ENCODE results near the gene LYPD6B. TPM values are rescaled to one million over a fixed set of nuclear protein-coding genes. Genes with fewer than 3 reads are reported as not detected.

Gene LYPD6B
- total and polyA plus RNA-seq, 2 donors (not counting 1 experiment from before 2014, with no cell fraction given) = 1.5 to 2.7 TPM

- Mint-ChIP-seq H3K4me1 (peaks cover 17% of the 10 kb centered on the region), H3K27ac (no peak overlapping the region), H3K9me3 (ENCODE audit: insufficient read depth) (no peaks in the 10 kb centered on the region), H3K27me3 (no peaks in the 10 kb centered on the region), H3K4me3 (no peak overlapping the region)
- Histone ChIP-seq H3K4me1 (ENCODE audit: control insufficient read depth in 2 of 2, insufficient read depth in 2 of 2, low read length in 2 of 2) (peaks cover 6 to 23% of the 10 kb centered on the region in 2 donors), H3K79me2 (ENCODE audit: control insufficient read depth, insufficient read depth, low read length) (no peaks in the 10 kb centered on the region), H4K20me1 (ENCODE audit: control insufficient read depth, insufficient read depth, low read length, poor library complexity, severe bottlenecking) (no peaks in the 10 kb centered on the region), H3K9me3 (ENCODE audit: control extremely low read depth in 1 of 3, control insufficient read depth in 2 of 3, insufficient read depth in 1 of 3, low read length in 2 of 3) (no peaks in the 10 kb centered on the region), H3K27ac (ENCODE audit: low read length in 2 of 2) (no peak overlapping the region), H3K4me3 (ENCODE audit: control extremely low read depth in 1 of 5, extremely low read depth in 1 of 5, insufficient read depth in 1 of 5, low read depth in 2 of 5, low read length in 4 of 5) (no peak overlapping the region), H3K27me3 (replicated peaks in 1 of 4; ENCODE audit: control extremely low read depth in 1 of 4, control insufficient read depth in 3 of 4, insufficient read depth in 4 of 4, low read length in 3 of 4) (peaks cover 0 to 10% (median 4%) of the 10 kb centered on the region in 4 experiments), H3K4me2 (replicated peaks; ENCODE audit: low read depth, low read length, poor library complexity, severe bottlenecking) (no peak overlapping the region), H2AFZ (ENCODE audit: insufficient read depth, low read depth, low read length, poor library complexity, severe bottlenecking) (no peak overlapping the region), H3K9ac (ENCODE audit: low read length) (no peak overlapping the region), H3K36me3 (replicated peaks in 1 of 2; ENCODE audit: control extremely low read depth in 1 of 2, control insufficient read depth in 1 of 2, extremely low read depth in 1 of 2, insufficient read depth in 2 of 2, low read length in 1 of 2) (no peaks in the 10 kb centered on the region)
- 98% methylated on average over 5 of the region's 8 CpGs for WGBS (ENCODE audit: insufficient coverage)
- CTCF ChIA-PET = interaction anchor here (6.4 kb wide), 1 partner anchor 16 kb away, joined by 38 read pairs; no protein-coding TSS in a partner anchor
- TF ChIP-seq CTCF (IDR thresholded peaks at IDR 0.05) (no peak), EZH2 (IDR thresholded peaks at IDR 0.05; ENCODE audit: borderline replicate concordance, insufficient read depth, low read depth, low read length, poor library complexity, severe bottlenecking) (no peak)
- ATAC-seq (ENCODE audit: low read depth) = no peak
- no peak for DNase-seq
- intact Hi-C loops (cut with micrococcal nuclease) = no loop called here
- POLR2A ChIA-PET = no interaction called here
Observed at GRCh38 chr2:149033716-149034115, 4.8 kb upstream of the LYPD6B start.

- no peak overlapping the region for H3K9ac ChIP-seq (ENCODE audit: low read length)
- POLR2A ChIA-PET = no interaction called here
- 100% methylated on average over 1 of the region's 6 CpGs for WGBS (ENCODE audit: insufficient coverage)
- no peak overlapping the region for H3K4me3 ChIP-seq (ENCODE audit: control extremely low read depth in 1 of 5, extremely low read depth in 1 of 5, insufficient read depth in 1 of 5, low read depth in 2 of 5, low read length in 4 of 5)
- no peaks in the 10 kb centered on the region for H4K20me1 ChIP-seq (ENCODE audit: control insufficient read depth, insufficient read depth, low read length, poor library complexity, severe bottlenecking)
- intact Hi-C loops (cut with micrococcal nuclease) = no loop called here
- DNase-seq = no peak
- no peak for ATAC-seq (ENCODE audit: low read depth)
- Mint-ChIP-seq H3K27me3 (peaks cover 3% of the 10 kb centered on the region), H3K27ac (no peak overlapping the region), H3K9me3 (ENCODE audit: insufficient read depth) (no peaks in the 10 kb centered on the region), H3K4me3 (no peak overlapping the region), H3K4me1 (peaks cover 19% of the 10 kb centered on the region)
- H3K4me1 ChIP-seq (ENCODE audit: control insufficient read depth in 2 of 2, insufficient read depth in 2 of 2, low read length in 2 of 2) = peaks cover 11 to 29% of the 10 kb centered on the region in 2 donors
- TF ChIP-seq EZH2 (IDR thresholded peaks at IDR 0.05; ENCODE audit: borderline replicate concordance, insufficient read depth, low read depth, low read length, poor library complexity, severe bottlenecking) = no peak
- no peak for TF ChIP-seq CTCF (IDR thresholded peaks at IDR 0.05)
- peaks cover 0 to 14% (median 7%) of the 10 kb centered on the region in 4 experiments for H3K27me3 ChIP-seq (replicated peaks in 1 of 4; ENCODE audit: control extremely low read depth in 1 of 4, control insufficient read depth in 3 of 4, insufficient read depth in 4 of 4, low read length in 3 of 4)
- no peaks in the 10 kb centered on the region for H3K79me2 ChIP-seq (ENCODE audit: control insufficient read depth, insufficient read depth, low read length)
- H2AFZ ChIP-seq (ENCODE audit: insufficient read depth, low read depth, low read length, poor library complexity, severe bottlenecking) = no peak overlapping the region
- no peaks in the 10 kb centered on the region for H3K9me3 ChIP-seq (ENCODE audit: control extremely low read depth in 1 of 3, control insufficient read depth in 2 of 3, insufficient read depth in 1 of 3, low read length in 2 of 3)
- H3K4me2 ChIP-seq (replicated peaks; ENCODE audit: low read depth, low read length, poor library complexity, severe bottlenecking) = no peak overlapping the region
- H3K36me3 ChIP-seq (replicated peaks in 1 of 2; ENCODE audit: control extremely low read depth in 1 of 2, control insufficient read depth in 1 of 2, extremely low read depth in 1 of 2, insufficient read depth in 2 of 2, low read length in 1 of 2) = no peaks in the 10 kb centered on the region
- H3K27ac ChIP-seq (ENCODE audit: low read length in 2 of 2) = no peak overlapping the region
- CTCF ChIA-PET = interaction anchor here (6.4 kb wide), 1 partner anchor 17 kb away, joined by 38 read pairs; no protein-coding TSS in a partner anchor
Observed at GRCh38 chr2:149034406-149034805, 4.1 kb upstream of the LYPD6B start.

All from B cell (primary cell).